NCI-H1694 (cell line): ENCODE measurements around the gene RBFOX1.

Source experiments
- DNase-seq: peaks from one replicate; lab custom pipeline; 2025; lab: John Stamatoyannopoulos, UW

The RBFOX1 gene

DNA sequence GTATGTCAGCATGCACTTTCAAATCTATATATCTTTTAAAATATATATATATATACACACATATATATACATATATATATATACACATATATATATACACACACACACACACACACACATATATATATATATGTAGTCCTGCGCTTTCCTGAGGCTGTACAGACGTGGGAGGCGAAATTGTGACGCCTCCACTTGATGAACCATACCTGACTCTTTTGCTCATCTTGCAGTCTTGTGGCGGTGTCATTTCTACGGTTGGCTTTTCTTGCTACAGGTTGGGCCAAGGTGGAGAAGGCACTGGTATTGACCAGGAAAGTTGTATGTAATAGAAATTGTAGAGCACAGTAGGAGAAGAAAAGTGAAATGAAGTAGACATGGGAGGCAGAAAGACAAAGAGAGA is 88.2 kb downstream of the RBFOX1 start:
- no peak for DNase-seq

DNA sequence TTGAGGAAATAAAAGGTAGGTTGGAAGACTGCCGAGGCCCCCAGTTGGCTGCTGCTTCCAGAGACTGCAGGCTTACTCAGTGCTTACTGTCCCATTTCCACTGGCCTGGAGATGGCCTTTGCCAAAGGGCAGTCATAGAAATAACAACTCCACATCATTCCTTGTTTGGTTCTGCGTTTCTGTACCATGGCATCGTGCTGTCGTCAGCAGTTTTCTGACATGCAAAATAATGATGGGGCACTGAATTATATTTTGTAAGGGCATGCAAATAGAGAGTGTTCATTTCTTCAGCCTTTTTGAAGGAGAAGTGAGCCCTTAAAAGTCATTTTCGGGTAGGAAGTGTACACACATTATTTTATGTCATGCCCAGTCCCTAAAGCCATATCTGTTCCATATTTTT is 88.9 kb downstream of the RBFOX1 start:
- no peak for DNase-seq

DNA sequence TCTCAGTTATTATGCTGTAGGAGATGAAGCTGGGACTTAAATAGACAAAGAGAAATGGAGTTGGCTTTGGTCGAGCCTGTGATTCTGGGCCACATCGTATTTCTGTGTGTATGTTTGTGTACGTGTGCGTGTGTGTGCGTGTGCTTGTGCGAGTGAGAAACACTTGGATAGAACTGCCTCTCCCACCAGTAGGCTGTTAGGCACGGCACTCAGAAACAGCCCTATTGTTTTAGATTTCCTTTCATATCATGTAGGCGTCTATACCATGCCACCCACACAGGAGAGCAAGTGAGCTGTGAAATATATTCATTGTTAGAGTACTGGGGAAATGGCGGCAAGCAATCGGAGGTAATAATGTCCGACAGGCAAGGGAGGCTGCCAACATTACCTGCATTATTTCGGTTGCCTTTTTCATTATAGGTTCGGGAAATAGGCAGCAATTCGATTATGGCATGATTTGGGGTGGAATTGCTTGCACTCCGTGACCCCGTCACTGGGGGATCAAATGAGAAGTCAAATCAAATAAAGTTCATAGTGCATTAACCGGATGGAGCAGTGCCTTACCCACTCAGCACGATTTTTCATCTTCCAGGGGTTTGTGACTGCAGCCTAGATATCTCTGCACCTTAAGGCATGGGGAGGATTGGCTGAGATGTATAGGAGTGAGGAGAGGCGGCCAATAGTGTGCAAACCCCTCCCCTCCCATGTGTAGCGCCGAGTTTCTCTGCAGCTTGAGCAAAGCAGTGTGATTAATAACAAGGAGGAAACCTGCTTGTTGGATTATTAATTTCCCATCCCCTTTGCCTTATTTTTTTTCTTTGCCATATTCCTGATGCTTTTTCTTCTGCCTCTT is 89.6 kb downstream of the RBFOX1 start:
- no peak for DNase-seq

DNA sequence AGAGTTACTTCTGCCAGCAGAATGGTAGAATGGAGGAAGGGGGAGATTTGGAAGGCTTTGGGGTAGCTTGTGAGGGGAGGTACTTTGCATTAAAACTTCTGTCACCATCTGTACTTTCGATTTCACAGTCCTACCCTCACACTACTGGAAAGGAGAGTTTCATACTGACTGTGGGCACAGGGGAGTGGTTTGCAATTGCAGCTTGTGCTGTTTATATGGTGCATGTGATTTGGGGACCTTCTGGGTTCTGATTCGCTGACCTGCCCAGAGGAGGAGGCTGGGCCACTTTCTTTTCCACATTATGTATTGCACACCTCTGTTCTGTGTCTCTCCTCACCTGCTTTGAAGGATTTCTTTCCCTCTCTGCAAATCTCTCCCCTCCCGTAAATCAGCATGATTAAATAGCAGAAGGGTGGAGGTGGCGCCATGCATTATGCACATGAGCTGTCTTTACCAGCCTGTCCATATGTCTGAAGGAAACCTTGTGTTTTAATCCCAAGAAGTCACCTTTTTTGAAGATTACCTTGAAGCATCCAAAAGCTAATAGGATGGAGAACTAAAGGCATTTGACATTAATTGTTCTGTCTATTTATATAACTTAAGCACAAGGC is 90.9 kb downstream of the RBFOX1 start:
- no peak for DNase-seq

DNA sequence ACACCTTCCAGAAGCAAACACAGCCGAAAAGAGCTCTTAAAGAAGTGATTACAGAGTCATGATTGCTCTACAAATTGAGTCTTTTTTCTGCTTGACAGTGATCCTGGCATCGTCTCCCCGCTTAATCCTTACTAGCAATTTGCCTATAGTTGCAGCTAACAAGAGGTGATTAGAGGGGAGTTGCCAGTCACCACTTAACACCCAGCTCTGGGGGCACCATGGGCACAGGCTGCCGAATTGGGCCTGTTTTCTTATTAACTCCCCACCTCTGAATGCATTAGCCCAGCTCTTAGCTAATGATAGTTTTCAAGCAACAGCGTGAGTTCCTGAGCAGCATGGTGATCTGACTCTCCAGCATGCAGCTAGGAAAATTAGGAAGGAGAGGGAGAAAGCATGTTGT is 93.5 kb downstream of the RBFOX1 start:
- DNase-seq: no peak

DNA sequence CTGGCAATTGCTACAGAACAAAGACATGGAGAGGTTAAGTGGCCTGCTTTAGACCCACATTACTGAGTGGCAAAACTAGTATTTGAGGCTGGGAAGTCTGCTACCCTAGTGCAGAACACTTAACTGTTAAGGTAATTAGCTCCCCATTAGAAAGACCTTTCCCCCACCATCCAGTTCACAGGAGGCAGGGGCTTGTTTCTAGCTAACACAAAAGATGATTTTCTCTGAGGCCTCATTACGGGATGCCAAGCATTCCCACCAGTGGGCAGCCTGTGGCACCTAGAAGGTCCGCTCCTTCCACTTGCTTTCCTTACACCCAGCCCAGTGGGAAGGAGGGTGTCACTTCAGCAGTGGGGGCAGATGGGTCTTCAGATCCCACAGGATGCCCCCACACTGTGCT is 99.1 kb downstream of the RBFOX1 start:
- DNase-seq: no peak

DNA sequence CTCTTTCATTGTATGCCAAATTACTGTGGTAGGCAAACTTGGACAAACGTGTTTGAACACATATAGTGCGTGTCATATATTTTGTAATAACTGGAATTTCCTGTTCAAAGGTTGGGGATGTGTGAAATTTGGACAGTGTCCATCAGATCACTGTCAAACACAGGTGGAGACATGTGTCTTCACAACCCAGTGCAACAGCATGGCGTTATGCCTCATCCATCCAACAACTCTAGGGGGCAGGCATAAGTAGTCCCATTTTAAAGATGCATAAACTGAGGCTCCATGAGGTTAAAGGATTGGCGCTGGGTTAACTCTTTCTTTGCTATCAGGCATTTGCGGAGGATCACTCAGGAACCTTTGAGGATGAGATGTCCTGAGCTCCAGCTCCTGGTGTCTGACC is 103.7 kb downstream of the RBFOX1 start:
- DNase-seq: no peak

DNA sequence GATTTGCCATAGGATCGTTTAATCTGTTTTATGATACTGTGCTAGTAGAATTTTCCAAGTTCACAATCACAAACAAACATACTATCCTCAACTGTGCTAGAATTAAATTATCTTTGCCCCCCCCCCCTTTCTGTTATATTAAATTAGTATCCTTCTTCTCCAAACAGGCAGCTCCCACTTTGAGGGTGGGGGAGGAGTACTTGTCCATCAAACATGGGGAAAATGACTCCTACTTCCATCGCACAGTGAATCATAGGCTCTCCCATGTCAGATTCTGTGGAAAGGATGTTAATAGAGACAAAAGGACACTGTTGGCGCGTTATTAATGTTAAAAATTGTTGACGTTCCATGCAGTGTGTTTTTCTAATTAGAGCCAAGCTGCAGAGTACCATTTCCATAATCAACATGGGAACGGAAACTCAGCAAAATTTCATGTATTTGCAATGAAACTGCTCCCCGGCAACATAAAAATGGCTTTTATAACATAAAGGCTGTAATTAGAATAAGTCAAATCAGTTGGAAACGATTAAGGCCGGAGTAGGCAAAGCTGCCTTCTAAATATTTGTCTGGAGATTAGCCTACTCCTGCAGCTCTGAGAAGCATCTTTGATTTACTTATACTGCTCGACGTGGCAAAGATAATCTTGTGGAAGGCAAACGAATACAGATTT is 104.6 kb downstream of the RBFOX1 start:
- no peak for DNase-seq

DNA sequence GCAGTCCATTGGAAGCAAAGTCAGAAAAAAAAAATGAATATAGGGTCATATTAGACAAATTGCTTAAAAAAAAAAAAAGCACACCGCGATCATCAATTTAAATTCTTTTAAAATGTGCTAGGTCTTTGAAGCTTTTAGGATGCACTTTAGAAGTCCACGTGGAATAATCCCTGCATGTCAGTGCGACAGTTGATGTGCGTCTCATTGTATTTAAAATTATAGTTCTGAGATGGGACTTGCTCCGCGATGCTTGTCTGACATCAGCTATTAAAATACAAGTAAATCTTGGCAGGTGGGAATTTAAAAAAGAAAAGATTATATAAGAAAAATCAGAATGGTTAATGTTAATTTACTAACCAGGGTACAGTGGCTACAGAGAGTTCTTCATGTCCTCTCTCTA is 105.2 kb downstream of the RBFOX1 start:
- DNase-seq: no peak

DNA sequence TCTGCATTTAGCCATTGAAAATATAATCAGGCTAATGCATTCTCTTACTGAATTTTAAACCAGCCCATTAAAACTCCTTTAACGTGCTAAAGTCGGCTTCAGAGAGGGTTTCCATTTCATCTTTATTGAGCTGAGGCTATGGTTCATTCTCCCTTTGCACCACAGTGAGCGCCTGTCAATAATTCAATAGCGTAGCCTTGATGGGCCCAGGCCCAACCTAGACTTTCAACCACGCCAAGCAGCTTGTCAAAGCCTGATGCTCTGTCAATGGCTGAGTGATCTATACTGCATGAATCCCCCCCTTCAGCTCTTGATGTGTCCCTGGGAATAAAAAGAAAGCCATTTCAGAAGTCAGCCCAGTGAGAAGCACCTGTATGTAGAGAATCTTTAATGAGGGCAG is 106.0 kb downstream of the RBFOX1 start:
- DNase-seq: no peak

DNA sequence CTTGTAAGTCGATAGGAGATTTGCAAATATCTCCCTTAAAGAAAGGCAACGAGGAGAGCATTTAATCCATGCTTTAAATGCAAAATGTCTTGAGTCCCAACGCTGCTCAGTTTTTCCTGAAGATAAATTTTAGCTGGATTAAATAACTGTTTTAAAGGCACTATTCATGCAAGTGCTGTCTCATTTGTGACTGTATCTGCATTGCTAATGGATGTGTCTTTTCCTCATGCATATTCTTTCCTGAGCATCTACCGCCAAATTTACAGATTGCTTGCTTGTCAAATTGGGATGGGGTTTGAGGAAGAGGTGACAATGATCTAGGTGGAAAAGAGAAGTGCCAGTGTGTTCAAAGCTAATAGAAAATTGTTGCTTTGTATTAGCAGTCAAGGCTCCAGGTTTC is 106.9 kb downstream of the RBFOX1 start:
- no peak for DNase-seq

DNA sequence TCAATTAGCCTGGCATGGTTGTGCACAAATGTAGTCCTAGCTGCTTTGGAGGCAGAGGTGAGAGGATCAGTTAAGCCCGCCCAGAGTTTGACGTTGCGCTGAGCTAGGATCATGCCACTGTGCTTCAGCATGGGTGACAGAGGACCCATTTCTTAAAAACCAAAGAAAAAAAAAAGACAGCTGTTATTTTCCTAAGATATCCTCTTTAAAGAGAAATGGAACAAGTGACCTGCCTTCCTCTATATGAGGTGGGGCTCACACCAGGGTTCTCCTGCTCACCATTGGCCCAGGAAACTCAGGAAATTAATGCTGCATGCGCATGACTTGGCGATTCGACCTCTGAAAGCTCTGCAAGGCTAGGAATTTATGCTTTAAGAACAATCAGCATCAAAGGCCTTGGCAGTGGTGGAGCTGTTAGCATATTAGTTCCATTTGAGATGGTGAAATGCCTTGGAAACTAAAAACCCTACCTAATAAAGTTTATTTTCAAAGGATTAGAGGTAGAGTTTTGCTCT is 108.3 kb downstream of the RBFOX1 start:
- no peak for DNase-seq

DNA sequence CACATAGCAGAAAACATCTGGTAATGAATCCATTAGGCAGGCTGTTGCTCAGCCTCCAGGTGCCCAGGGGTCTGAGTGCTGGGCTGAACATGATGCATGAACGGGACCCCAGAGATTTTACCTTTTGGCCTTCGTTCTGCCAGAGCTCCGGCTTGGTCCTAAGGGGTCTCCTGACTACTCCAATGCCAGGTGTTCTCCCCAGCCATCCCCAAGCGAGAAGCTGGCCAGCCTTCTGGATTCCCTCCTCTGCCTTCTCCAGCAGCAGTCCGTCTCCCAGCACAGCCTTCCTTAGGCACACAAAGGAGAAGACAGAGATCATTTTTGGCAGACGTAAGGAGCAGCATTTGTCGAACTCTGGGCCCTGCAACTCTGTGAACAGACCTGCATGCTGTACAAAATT is 109.4 kb downstream of the RBFOX1 start:
- DNase-seq: no peak

DNA sequence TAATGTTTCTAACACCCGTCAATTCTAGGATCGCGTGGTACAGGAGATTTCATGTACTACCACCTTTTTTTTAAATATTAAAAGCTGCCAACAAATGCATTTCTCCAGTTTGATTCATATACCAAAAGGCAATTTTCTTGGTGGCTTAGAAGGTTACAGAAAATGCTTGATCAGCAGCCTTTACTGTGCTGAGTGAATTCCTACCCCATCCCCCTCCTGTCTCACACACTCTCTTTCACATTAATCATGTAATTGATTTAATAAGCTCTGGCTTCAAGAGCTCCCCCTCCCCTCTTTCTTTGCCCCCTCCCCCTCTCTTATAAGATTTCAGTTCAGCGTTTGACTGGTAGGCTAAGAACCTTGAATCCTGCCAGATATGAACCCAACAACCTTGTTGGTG is 110.5 kb downstream of the RBFOX1 start:
- no peak for DNase-seq

DNA sequence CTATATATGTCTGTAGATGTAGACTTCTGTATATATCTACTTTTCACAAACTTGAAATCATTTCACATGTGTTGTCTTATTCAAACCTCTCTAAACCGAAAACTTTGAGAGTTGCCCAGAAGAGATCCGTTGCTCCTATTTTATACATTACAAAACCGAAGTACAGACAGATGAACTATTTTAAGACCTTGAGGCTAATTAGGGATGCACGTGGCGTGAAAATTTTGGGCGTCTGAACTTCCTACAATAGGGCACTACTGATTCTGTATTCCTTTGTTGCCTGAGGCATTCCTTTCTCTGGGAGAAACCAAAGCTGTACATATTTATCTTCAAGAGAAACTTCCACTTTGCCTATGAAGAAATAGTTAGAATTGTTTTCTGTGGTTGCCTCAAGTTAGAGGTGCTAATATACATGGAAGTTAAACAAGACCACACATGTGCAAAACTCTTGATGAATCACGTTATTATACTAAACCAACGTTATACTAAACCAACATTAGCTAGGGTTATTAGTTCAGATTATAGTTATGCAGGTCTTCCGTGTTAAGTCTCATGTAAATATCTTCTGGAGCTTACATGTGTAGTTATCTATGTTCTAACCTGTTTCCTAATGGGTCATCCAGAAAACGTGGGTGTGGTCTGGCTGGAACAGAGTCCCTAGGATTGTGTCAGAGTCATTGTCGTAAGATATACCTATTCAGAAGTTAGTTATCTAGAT is 111.2 kb downstream of the RBFOX1 start:
- no peak for DNase-seq

DNA sequence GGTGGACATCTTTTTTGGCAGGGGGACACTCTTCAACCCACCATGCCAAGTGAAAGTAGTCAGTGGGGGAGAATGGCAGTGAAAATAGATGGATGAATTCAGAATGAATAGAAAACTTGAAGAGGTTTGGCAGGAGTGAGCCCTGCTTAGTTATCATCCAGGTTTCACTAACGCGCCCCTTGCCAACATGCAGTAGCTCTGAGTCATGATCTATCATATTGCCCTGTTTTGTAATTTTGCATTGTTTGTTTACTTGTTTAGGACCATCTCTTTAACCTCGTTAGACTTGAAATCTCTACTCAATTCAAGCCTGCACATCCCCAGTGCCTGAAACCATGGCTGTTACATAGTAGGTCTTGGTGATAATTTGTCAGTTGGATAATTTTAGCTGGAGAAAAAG is 116.7 kb downstream of the RBFOX1 start:
- DNase-seq: no peak

DNA sequence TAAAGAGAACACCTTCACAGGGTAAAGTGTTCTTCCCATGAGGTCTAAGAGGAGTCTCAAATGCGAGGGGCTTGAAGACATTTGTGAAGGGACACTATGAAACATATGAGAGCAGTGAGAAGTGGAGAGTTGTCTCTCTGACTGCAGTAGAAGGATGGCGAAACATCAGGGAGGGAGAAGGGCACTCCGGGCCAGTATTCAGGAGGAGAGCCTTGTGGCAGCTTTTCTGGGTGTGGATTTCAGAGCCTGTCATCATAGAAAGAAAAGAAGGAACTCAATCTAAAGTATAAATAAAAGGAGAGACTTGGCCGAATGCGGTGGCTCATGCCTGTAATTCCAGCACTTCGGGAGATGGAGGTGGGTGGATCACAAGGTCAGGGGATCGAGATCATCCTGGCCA is 117.2 kb downstream of the RBFOX1 start:
- no peak for DNase-seq

DNA sequence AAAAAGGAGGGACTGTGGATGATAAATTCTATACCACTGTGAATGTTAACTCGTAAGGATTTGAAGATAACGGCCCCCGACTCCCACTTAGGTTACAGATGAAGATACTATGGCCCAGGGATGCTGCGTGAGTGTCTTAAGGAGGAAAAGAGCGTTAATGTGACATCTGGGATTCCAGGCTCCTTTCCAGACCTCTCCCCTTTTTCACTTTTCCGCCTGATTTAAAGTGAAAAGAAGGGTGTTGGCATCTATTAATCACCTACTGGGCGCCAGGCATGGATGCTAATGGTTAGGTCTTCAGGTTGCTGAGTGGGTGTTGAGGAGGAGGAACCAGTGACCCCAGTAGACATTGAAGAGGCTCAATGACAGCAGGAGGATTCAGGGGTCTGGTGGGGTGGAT is 117.8 kb downstream of the RBFOX1 start:
- DNase-seq: no peak

DNA sequence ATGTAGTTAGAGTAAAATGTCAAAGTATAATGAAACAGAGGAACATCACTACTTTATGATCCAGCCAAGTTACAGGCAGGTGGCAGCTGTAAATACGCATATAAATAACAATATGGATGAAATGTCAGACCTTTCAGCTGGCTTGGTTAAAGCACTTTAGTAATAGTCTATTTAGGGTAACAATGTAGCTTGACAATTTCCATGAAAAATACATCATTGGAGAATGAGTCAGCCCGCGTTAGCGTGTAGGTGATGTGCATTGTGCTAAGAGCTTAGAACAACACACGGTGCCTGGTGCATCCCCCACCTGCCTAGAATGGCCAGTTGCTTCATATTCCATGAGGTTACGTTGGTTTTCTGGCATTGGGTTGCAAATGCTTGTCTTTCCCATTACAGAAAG is 119.4 kb downstream of the RBFOX1 start:
- DNase-seq: no peak

DNA sequence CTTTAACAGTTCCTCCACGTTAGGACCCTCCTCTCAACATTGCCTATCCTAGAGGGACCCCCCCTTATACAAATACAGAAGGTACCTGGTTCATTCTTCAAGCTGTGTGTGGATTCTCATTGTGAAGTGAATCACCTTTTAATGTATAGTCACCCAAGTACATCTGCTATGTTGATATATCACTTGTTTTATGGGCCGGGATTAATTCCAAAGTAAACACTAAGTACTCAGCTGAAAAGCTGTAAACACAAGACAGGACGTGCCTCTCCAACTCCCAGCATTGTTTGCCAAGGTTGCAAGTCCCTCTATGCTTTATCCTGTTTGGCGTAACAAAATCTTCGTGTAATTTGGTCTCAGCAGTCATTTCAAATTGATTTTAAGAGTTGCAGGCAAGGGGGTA is 123.6 kb downstream of the RBFOX1 start:
- DNase-seq: no peak

DNA sequence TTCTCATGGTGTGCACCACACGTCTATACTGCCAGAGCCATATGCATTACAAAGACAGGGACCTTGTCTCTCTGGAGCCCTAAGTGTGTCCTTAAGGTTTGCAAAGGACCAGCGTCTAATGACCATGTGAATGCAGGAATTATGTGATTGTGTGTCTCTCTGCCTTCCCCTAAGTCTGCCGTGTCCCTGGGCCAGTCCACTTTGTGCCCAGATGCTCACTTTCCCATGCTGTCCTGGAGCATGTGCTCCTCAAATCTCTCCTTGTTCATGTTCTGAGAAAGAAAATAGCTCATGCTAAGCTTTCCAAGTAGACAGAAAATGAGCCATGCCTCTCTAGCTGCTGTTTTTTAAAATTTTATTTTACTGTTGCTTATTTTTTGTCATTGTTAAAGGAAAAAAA is 125.5 kb downstream of the RBFOX1 start:
- no peak for DNase-seq

DNA sequence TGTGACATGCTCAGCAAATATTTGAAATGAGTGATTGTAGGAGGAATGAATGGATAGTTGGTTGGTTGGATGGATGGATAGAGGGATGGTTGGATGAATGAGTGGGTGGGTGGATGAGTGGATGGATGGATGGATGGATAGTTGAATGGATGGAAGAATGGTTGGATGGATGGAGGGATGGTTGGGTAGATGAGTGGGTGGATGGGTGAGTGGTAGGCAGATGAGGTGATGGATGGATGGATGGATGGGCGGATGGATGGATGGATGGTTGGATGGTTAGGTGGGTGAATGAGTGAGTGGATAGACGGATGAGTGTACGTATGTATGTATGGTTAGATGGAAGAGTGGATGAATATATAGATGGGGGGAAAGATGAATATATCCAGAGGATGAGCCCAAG is 137.7 kb downstream of the RBFOX1 start:
- no peak for DNase-seq

DNA sequence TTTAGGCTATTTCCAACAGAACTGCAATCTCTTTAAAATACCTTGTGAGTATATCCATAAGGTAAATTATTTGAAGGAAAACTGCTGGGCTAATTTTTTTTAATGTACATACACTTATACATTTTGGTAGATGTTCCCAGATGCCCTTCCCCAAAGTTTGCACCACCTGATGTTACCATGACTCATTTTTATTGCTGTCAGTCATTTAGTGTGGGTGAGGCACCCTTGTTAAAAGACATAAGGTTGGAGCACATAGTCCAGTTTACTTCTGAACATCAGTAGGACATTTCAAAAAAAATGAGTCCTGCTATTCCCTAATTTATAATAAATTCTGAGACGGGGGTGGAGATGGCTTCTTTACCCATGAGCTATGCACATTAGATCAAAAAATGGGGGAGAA is 138.6 kb downstream of the RBFOX1 start:
- DNase-seq: no peak
